ENCODE data around the gene MFAP4.
"Not testable (repeated sequence)": the region's sequence is repeated elsewhere in the genome, so short reads cannot be mapped to it uniquely, and the experiment has no call there.

MFAP4 gene

DNA sequence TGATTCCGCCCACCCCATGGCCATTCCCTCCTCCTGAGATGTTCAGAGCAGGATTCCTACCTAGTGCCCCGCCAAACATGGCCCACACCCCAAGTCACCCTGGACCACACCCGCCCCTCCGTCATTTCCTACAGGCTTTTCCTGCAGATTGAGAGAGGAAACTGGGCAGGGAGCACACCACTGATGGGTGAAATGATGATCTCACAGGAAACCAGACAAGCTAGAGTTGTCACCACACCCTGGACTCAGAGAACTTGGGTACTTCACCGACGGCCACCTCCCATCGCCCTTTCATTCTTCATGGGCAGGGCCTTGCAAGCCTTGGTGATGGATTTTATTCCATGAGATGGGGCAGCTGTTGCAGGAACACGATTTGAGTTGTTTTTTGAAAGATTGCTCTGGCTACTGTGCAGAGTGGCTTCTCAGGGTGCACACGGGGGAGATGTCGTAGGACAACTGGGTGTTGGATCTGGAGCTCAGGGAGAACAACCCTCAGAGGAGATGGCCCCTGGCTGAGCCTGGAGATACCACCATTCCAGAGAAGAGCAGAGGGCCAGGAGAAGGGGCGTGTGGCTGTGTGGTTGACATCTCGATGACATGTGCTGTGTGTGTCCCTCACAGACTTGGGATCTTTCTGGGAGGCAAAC, 17.0 kb downstream of the MFAP4 start:
- no peak for DNase-seq

DNA sequence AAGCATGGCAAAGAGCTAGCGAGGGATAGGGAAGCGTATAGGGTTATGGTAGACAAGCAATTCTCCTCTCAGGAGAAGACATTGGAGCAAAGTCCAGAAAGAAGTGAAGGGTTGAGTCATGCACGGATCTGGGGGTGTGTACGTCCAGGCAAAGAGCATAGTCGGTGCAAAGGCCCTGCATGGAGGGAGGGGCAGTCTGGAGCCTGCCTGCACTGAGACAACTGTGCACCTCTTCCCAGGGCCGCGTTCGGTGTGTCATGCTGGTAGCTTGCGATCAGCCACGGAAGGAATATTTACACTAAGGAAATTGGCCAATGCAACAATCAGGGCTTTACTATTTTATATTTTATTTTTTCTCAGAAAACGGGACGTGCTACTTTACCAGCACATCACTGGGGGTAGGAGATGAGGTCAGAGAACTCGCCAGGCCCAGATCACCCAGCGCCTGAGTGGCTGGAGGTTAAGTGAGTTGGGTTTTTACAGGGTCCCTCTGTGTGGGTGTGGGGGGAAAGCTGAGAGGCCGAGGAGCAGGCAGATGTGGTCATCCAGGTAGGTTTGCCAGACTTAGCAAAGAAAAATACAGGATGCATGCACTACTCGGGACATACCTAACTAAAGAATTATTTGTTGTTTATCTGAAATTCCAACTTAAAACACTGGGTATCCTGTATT, 17.7 kb downstream of the MFAP4 start:
- DNase-seq = no peak

DNA sequence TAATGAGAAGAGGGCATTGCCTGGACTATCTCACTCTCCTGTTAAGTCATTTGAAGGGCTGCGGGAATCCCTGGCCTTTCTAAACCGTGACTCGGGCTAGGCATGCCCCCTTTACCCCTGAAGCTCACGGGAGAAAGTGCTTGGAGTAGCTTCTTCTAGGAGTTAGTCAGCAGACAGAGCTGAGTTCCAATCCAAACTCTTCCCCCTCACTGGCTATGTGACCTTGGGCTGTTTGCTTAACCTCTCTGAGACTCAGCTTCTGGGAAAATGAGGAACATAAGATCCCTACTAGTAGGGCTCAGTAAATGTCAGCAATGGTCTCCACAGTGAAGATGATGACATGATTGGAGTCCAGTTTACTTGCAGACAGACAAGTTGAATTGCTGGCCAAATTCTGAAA, 18.8 kb downstream of the MFAP4 start:
- DNase-seq = no peak

DNA sequence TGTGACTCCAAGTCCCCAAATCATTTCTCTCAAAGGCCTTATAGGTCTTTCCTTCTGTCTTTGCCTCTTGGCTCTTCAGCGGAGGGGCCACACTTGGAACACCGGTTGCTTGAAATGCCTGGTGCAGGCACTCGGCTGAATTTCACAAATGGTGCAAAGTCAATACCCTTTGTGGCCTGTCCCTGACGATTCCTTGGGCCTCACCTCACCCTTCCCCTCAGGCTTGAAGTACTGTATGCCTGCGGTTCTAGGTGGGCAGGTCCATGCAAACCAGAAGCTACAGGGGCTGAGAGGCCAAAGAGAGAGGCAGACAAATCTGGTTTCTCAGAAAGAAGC, 20.4 kb downstream of the MFAP4 start:
- no peak for DNase-seq

DNA sequence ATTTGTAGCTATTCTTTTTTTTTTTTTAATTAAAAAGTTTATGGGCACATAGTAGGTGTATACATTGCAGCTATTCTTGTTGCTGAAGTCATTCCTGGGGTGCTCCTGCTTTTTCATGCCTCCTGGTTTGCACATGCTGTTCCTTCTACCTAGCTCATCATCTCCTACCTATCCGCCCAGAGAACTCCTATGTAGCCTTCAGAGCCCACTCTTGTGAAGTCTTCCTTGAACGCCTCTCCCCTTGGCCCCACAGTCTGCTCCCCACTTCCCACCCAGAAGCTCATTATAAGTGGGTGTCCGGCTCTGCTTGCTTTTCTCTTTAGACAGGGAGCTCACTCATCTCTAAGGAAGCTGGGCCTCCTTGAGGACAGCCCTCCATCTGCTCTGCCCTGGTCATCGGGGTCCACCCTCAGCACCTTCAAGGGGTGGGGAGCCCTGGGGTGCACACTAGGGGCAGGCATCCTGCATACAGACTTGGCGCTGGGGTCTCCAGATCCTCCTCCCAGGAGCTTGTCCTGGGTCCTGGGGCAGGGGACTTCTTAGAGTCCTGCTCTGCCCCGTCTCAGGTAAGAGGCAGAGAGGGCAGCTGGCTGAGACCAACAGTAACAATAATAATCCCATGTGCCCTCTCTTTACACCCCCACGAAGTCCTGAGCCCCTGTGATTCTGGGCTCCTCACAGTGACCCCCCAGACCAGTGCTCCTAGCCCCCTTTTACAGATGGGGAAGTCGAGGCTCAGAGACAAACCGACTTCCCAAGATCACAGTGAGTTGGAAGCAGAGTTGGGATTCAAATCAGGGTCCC, 21.0 kb downstream of the MFAP4 start:
- DNase-seq = no peak

DNA sequence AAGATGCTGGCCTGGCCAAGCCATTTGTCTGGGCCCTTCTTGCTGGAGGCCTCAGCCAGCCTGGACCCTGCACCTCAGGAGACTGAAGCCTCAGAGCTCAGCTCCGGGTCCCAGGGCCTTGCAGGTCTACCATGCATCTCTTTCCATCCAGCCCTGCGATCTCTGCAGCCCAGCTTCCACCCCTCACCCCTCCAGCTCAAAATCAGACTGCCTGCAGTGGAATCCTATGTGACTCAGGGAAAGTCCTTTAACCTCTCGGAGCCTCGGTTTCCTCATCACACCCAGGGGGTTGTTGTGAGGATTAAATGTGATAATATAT, 21.5 kb downstream of the MFAP4 start:
- no peak for DNase-seq

DNA sequence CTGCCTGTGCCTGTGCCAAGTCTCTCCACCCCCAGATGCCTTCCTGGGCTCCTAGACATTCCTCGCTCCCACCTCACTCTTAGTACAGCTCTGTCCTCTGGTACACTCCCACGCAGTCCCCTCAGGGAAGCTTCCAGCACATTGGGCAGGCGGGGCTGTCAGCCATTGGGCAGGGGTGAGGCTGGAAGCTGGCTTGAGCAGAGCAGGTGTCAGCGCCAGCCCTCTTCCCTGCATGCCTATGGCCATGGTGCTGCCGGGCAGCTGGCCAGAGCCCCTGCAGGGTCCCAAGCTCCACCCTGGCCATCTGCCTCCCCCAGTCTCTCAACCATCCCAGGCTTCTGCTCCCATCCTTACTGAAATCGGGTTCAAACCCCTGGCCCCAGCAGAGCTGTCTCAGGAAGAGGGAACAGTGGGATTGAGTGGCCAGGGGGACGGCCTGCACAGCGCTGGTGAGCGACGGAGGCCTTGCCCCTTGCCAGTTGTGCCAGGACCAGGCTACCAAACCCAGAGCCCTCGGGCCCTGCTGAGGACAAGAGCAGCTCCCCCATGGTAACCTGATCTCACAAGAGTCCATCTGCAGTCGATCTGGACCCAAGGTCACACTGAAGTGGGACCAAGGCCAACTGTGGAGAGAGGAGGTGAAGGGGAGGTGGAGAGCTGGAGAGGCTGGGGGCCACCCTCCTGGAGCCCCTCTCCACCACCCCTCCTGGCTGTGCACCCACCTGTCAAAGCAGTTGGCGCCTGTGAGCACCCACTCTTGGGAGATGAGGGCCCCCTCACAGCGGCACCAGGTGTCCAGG, 22.1 kb downstream of the MFAP4 start:
- DNase-seq = peak; percentile 84 to 90

DNA sequence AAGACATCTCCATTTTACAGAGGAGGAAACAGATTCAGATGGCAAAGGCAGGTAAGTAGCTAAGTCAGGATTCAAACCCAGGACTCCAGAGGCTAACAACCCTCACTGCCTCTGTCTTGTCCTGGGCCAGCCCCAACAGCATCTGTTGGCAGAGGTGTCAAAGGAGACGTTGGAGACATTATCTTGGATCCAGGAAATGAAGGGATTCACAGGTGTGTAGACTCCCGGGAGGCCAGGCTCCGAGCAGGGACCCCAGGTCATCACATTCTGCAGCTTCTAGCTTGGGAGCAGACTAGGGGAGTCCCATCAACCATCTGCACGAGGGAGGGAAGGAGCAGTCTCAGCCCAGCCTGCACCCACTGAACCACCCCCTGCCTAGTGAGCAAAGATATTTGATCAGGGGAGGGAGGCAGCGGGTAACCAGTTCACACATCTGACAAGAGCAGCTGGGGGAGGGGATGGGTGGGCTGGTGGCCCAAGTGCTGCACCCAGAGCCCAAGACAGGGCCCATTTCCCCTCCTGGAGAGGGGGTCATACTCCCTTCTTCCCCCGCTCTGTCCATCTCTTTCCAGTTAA, 23.4 kb downstream of the MFAP4 start:
- DNase-seq = peak in 1 of 2 experiments; percentile 27

DNA sequence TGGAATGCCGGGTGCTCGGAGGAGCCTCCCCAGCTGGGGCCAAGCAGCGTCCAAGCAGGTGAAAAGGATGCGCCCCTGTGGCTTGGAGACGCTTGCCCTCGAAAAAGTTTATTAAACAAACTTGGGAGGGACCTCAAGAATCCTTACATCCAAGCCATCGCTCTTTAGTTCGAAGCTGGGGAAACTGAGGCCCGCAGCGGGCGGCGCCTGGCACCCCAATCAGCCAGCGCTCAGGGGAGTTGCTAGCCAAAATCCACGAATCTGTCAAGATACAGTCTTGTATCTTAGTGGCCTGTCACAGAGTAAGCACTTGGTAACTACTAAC, 23.9 kb downstream of the MFAP4 start:
- no peak for DNase-seq

DNA sequence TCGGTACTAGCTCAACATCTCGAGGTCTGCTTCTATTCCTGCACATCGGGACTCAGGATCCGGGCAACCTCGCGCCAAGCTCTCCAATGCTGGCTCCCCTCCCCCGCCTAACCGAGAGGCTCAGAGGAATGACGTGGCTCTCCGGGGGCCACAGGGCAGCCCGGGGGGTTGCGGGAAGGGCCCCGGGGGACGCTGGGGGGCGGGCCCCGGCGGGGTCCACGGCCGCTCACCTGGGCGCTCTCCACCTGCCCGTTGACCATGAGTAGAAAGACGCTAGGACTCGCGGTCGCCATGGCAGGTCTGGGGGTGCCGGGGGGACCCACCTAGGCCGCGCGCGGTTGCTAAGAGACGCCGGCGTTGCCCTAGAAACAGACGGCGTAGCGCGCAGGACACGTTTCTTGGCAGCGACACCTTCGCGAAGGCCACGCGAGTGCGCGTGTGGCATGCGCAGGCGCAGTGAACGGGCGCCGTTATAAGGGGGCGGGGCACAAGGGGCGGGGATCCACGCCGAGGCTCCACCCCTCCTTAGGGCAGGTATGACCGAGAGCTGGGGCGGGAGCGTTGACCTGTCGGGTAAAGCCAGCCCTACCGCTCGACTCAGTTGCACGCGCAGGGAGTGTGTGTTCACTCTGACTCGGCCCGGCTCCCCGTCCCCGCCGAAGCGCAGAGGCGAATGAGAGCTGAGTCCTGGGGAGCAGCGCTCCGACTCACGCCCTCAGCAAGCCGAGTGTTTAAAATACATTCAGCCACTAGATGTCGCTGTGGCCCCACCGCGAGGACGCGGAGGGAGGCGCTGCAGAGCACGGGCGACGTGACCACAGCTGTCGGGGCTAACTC, 24.5 kb downstream of the MFAP4 start, which contains the start of gene B9D1:
Gene B9D1 (minus strand): TSS at position 447 of the 837 bp plus-strand sequence. CDS start 154 bp downstream, at position 293.
- DNase-seq = peak; percentile 89

DNA sequence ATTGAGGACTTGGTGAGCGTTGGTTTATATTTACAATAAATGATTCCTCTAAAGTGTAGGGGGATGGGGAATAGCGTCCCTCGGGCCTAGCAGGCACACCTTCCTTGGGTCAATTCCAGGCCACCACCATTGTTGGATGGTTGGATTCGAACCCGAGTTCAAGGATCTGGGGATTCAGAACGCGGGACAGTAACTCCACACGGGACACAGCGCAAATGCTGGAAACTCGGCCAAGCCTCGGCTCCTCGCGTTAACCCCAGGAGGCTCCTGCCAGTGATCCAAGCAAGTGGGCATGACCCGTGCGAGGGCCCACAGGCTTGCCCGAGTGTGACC, 25.1 kb downstream of the MFAP4 start:
- DNase-seq = no peak

DNA sequence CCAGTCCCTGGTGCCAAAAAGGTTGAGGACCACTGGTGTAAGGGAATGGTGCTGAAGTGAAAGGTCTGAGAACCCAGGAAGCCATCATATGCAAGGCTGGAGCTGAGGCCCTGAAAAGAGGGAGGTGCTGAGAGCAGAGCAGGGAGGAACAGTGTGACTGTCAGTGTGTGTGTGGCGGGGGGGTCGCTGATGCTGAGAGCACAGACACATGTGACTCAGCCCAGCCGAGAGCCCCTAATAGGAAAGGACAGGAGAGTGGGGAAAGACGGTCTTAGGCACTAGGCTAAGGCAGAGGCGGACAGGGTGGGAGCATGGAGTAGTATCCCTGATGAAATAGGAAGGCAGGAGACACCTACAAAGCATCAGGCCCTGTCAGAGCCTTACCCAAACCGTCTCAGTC, 25.7 kb downstream of the MFAP4 start:
- no peak for DNase-seq

DNA sequence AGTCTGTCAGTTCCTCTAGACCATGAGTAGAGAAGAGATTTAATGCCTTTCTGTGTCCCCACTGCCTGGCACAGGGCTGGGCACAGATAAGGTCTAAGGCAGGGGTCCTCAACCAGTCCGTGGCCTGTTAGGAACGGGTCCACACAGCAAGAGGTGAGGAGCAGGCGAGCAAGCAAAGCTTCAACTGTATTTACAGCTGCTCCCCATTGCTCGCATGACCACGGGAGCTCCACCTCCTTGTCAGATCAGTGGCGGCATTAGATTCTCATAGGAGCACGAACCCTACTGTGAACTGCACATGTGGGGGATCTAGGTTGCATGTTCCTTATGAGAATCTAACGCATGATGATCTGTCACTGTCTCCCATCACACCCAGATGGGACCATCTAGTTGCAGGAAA, 26.2 kb downstream of the MFAP4 start:
- DNase-seq = no peak

DNA sequence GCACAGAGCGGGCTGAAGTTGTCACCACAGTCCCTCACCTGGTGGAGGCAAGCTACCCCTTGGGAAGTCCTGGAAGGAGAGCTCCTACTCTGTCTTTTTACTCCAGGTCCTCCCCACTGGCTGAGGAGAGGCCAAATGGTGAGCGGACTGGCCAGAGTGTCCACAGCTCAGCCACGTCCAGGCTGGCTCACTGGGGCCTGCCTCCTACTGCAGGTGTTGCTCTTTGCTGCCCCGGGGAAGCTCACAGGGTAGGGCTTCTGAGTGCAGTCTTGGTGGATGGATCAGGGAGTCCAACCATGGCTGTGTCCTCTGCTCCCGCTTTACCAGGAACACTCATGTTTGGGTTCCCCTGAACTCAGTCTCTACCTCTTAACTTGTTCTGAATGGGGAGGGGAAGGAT, 27.1 kb downstream of the MFAP4 start:
- no peak for DNase-seq

DNA sequence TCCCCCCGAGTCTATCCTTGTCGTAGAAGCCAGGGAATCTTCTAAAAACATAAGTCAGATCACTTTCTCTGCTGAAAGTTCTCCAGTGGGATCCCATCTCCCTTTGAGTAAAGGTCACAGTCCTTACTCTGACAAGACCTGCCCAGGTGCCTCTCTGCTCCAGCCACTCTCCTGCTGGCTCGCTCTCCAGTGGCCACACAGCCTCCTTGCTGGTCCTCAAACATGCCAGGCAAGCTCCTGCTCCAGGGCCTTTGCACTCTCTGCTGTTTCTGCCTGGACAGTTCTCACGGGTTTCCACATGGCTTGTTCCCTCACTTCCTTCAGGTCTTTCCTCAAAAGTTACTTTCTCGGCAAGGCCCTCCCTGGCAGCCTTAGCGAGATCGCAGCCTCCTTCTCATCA, 27.8 kb downstream of the MFAP4 start:
- DNase-seq = no peak

DNA sequence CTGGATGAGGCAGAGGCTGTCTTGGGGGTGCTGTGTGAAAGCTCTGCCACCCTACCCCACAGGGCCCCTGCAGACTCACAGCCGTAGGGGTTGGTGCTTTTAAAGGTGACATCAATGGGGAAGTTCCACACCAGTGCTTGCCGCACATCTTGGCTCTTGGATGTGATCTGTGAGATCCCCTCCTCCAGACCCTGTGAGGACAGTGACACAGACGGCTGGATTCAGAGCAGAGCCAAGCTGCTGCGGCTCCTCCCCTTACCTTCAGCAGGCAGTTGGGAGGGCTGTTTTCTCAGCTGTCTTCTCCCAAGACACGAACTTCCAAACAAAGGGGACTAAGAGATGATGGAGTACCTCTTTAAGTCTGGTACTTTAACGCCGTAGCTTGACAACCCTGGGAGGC, 29.2 kb downstream of the MFAP4 start:
- peak; percentile 87 to 91 for DNase-seq

DNA sequence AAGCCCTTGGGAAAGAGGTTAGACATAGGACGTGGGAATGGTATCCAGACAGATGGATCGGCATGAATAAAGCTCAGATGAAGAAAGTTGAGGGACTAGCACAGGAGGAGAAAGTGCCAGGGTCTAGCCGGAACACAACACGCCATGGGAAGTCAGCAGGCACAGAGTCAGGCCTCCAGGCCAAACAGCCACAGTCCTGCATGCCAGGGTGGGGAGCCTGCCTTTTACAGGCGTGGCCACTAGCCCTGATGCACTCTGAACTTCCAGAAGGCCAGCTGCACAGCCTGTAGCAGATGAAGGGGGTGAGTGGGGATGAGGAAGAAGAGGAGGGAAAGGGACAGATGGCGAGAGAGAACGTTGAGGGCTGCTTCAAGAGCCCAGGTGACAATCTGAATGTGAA, 29.6 kb downstream of the MFAP4 start:
- peak in 1 of 2 experiments; percentile 87 for DNase-seq

DNA sequence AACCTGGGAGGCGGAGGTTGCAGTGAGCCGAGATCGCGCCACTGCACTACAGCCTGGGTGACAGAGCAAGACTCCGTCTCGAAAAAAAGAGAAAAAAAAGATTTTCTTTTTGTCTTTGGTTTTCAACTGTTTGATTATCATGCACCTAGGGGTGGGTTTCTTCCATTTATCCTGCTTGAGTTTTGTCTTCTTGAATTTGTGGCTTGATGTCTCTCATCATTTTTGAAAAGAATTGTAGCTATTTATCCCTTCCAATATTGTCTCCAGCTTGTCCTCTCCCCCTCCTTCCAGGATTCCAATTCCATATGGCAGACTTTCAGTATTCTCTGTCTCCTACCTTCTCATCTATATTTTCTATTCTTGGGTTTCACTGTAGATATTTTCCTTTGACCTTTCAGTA, 32.2 kb downstream of the MFAP4 start:
- DNase-seq = no peak

DNA sequence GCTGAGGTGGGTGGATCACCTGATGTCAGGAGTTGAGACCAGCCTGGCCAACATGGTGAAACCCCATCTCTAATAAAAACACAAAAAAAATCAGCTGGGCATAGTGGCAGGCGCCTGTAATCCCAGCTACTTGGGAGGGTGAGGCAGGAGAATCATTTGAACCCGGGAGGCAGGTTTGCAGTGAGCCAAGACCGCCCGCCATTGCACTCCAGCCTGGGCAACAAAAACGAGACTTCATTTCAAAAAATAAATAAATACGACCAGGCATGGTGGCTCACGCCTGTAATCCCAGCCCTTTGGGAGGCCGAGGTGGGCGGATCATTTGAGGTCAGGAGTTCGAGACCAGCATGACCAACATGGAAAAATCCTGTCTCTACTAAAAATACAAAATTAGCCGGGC, 33.6 kb downstream of the MFAP4 start:
- DNase-seq = not testable (repeated sequence)

DNA sequence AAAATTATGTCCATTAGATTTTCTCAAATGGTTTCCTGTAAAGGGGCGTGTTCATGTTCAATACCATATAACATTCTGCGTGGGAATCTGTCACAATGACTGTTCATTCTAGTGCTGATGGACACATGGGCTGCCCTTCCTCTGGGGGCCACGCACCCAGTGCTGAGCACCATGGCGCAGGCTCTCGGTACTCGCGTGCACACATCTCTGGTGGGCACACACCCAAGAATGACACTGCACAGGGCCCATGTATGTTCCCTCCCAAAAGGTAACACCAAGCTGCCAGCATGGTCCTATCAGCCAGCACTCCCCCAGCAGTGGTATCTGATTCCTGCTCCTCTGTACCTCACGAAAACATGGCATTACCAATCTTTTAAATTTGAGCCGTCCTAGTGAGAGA, 38.2 kb downstream of the MFAP4 start:
- no peak for DNase-seq

DNA sequence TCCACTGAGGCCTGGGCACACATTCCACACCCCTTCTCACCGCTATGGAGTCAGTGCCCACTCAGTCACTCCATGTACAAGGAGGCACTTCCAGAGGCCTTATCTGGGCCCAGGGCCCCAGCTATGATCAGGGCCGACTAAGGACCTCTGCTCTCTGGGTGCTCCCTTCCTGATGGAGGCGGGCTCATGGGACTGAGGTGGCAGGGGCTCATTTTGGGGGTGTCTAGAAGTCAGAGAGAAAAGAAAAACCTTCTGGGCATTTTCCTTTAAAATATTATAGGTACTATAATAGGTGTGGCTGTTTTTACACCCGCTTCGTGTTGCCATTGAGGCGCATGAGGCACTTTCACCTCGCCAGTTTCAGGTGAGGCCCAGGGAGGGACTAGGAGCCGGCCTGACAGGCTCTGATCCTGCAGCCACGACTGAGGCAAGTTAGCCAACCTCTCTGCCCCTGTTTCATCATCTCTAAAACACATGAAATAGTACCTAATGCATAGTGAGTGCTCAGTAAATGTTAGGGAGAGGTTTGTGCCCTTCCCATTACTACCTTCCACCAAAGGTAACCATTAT, 38.8 kb downstream of the MFAP4 start:
- DNase-seq = no peak
